ENCODE data around the gene MYO16.

Gene MYO16

GRCh38 chr13:109121826-109122225 lies 492.4 kb downstream of the MYO16 start:
- DNase-seq, result no peak

- DNase-seq, result no peak
Observed at GRCh38 chr13:109123971-109124370, 494.6 kb downstream of the MYO16 start.

GRCh38 chr13:109126178-109126577 lies 496.8 kb downstream of the MYO16 start:
- DNase-seq, result no peak

GRCh38 chr13:109126891-109127641 lies 497.7 kb downstream of the MYO16 start:
- peak in 16 of 51 donors; percentile 5 to 61 (median 37) for DNase-seq

- no peak for DNase-seq
Observed at GRCh38 chr13:109128121-109128520, 498.7 kb downstream of the MYO16 start.

GRCh38 chr13:109130093-109130835 lies 500.9 kb downstream of the MYO16 start:
- no peak for DNase-seq

GRCh38 chr13:109131698-109132257 lies 502.4 kb downstream of the MYO16 start:
- peak in 3 of 51 donors; percentile 5 to 24 (median 8) for DNase-seq

- DNase-seq, result no peak
Observed at GRCh38 chr13:109135018-109135417, 505.6 kb downstream of the MYO16 start.

- no peak for DNase-seq
Observed at GRCh38 chr13:109136873-109137272, 507.5 kb downstream of the MYO16 start.

- DNase-seq, result no peak
Observed at GRCh38 chr13:109139346-109139745, 509.9 kb downstream of the MYO16 start.

- no peak for DNase-seq
Observed at GRCh38 chr13:109140054-109140453, 510.6 kb downstream of the MYO16 start.

GRCh38 chr13:109140479-109141349 lies 511.3 kb downstream of the MYO16 start:
- DNase-seq, result no peak

- DNase-seq, result no peak
Observed at GRCh38 chr13:109141706-109142105, 512.3 kb downstream of the MYO16 start.

GRCh38 chr13:109144693-109145437 lies 515.5 kb downstream of the MYO16 start:
- DNase-seq, result no peak

- DNase-seq, result peak in 14 of 51 donors; percentile 3 to 58 (median 25)
Observed at GRCh38 chr13:109145631-109146030, 516.2 kb downstream of the MYO16 start.

- no peak for DNase-seq
Observed at GRCh38 chr13:109146393-109146792, 517.0 kb downstream of the MYO16 start.

GRCh38 chr13:109146912-109147647 lies 517.7 kb downstream of the MYO16 start:
- DNase-seq, result no peak

GRCh38 chr13:109148243-109148642 lies 518.8 kb downstream of the MYO16 start:
- DNase-seq, result no peak

- DNase-seq, result no peak
Observed at GRCh38 chr13:109150696-109151095, 521.3 kb downstream of the MYO16 start.

- no peak for DNase-seq
Observed at GRCh38 chr13:109151255-109151654, 521.8 kb downstream of the MYO16 start.

Data from hypothalamus (tissue), 51 donors.